Thoracic aorta (tissue), 2 donors: Measurements from ENCODE around the gene ATG7. TPM values are rescaled to one million over a fixed set of nuclear protein-coding genes. Genes with fewer than 3 reads are reported as not detected.
A peak's percentile ranks its signal among the peaks of the same experiment; 100 is the strongest.

ENCODE experiments used
- ATAC-seq: fragments of 150-250 bp; one replicate; pipeline ENCODE4 v1.8.0; 2017; ENCODE audit warnings: low read depth; ENCODE audit not compliant: insufficient number of reproducible peaks, low FRiP score
- DNase-seq: peaks from one replicate; pipeline ENCODE4 v3.0.0-alpha.2; 2020; ENCODE audit warnings: low spot score
- H3K27ac ChIP-seq, 2 donors: fragments of 200-600 bp; sonication (generic); 1 replicate in 1 of 2; 2 replicates in 1 of 2; pipeline ENCODE4 v1.5.1; 2016; ENCODE audit warnings: mild to moderate bottlenecking in 2 of 2, moderate library complexity in 2 of 2
- H3K27me3 ChIP-seq: fragments of 200-600 bp; sonication (generic); replicated peaks from 2 replicates; pipeline ENCODE4 v1.6.0; 2016; ENCODE audit warnings: mild to moderate bottlenecking; ENCODE audit not compliant: insufficient read depth
- H3K36me3 ChIP-seq: fragments of 200-600 bp; sonication (generic); one replicate; pipeline ENCODE4 v1.5.1; 2016
- H3K4me1 ChIP-seq, 2 donors: fragments of 200-600 bp; sonication (generic); 1 replicate in 1 of 2; 2 replicates in 1 of 2; pipeline versions ENCODE4 v1.5.1 to v1.6.0; 2016; ENCODE audit warnings: low read depth in 2 of 2, mild to moderate bottlenecking in 1 of 2; ENCODE audit not compliant: control insufficient read depth in 1 of 2
- H3K4me3 ChIP-seq: fragments of 200-600 bp; sonication (generic); 2 replicates; pipeline ENCODE4 v1.5.1; 2016; ENCODE audit warnings: mild to moderate bottlenecking
- H3K9me3 ChIP-seq: fragments of 200-600 bp; sonication (generic); 2 replicates; pipeline ENCODE4 v1.5.1; 2016
- CTCF ChIP-seq: fragments of 200-600 bp; sonication (generic); IDR thresholded peaks from one replicate; pipeline ENCODE4 v1.5.1; 2019; ENCODE audit warnings: antibody characterized with exemption
- total RNA-seq, 2 donors: library from RNA; depleted of rRNA; stranded (reverse); fragments of >200 nt; gene quantifications; one replicate each; pipeline versions ENCODE4 v1.1.0 to v1.2.3, GENCODE V29; 2016

ATG7 gene
- total RNA-seq, 2 donors from 2014 or later: 56.6 to 88.3 TPM

DNA sequence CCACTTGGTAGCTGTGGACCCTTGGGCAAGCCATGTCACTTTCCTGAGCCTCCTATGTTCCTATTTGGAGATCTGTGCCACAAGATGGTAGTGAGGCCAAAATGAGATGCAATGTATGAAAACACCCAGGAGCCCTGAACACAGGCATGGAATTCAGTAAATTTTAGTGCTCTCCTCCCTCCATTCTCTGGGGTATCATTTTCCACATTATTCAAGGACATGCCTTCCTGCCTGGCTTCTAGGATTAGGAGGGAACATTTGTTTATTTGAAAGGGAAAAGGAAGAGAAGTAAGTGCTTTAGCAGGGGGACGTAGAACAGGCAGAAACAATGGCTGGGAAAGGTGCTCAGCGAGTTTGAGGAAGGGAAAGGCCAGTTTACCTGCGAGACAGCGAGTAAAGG is 98.8 kb downstream of the ATG7 start:
- Histone ChIP-seq H3K27ac (no peak overlapping the region), H3K9me3 (no peaks in the 10 kb centered on the region), H3K4me3 (no peak overlapping the region), H3K4me1 (peaks cover 12 to 33% of the 10 kb centered on the region in 2 donors), H3K36me3 (no peaks in the 10 kb centered on the region), H3K27me3 (no peaks in the 10 kb centered on the region)
- no peak for TF ChIP-seq CTCF
- DNase-seq (no peak), ATAC-seq (no peak)

GRCh38 chr3:11371747-11372146 is 99.5 kb downstream of the ATG7 start:
- Histone ChIP-seq H3K4me1 (peaks cover 10 to 27% of the 10 kb centered on the region in 2 donors), H3K27ac (no peak overlapping the region), H3K9me3 (no peaks in the 10 kb centered on the region), H3K36me3 (no peaks in the 10 kb centered on the region), H3K4me3 (no peak overlapping the region), H3K27me3 (no peaks in the 10 kb centered on the region)
- no peak for ATAC-seq
- DNase-seq: no peak
- no peak for TF ChIP-seq CTCF

GRCh38 chr3:11373235-11373634 is 101.0 kb downstream of the ATG7 start:
- H3K27ac ChIP-seq: no peak overlapping the region
- H3K4me3 ChIP-seq: no peak overlapping the region
- ATAC-seq (no peak), DNase-seq (no peak)
- peaks cover 0 to 13% of the 10 kb centered on the region in 2 donors for H3K4me1 ChIP-seq
- no peaks in the 10 kb centered on the region for H3K9me3 ChIP-seq
- TF ChIP-seq CTCF: no peak
- no peaks in the 10 kb centered on the region for H3K36me3 ChIP-seq
- H3K27me3 ChIP-seq: no peaks in the 10 kb centered on the region

DNA sequence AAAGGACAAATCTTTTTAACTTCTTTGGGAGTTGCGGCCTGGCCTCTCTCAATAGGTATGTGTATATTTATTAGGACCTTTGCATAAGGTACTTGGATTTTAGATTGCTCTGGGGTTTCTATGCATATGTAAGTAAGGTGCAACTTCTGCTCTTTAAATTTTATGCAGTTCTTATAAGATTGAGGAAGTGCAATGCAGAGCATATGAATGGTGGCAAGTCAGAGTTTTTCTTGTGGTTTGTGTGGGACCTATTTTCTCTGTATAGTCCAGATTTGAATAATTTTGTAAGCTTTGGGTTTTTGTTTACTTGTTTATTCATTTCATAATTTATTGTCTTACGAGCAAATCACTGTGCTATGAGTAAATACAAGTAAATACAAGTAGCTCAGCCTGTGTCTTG is 101.5 kb downstream of the ATG7 start:
- no peak overlapping the region for H3K27ac ChIP-seq
- no peaks in the 10 kb centered on the region for H3K27me3 ChIP-seq
- H3K4me3 ChIP-seq: no peak overlapping the region
- no peak for ATAC-seq
- no peak for TF ChIP-seq CTCF
- no peaks in the 10 kb centered on the region for H3K36me3 ChIP-seq
- DNase-seq: no peak
- peaks cover 0 to 9% of the 10 kb centered on the region in 2 donors for H3K4me1 ChIP-seq
- H3K9me3 ChIP-seq: no peaks in the 10 kb centered on the region

DNA sequence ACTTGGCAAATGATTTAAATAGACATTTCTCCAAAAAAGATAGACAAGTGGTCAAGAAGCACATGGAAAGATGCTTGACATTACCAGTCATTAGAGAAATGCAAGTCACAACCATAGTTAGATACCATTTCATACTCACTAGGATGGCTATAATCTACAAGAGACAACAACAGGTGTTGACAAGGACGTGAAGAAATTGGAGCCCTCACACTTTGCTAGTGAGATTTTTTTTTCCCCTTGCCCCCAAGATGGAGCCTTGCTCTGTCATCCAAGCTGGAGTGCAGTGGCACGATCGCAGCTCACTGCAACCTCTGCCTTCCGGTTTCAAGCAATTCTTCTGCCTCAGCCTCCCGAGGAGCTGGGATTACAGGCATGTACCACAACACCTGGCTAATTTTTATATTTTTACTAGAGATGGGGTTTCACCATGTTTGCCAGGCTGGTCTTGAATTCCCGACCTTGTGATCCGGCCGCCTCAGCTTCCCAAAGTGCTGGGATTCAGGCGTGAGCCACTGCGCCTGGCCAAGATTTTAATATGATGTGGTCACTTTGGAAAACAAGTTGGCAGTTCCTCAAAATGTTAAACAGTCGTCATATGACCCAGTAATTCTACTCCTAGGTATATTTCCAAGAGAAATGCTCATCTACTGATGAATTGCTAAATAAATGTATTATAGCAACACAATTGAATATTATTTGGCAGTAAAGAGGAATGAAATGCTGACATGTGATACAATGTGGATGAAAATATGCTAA is 103.3 kb downstream of the ATG7 start:
- Histone ChIP-seq H3K4me1 (peaks cover 5 to 7% of the 10 kb centered on the region in 2 donors), H3K27me3 (no peaks in the 10 kb centered on the region), H3K27ac (peak overlapping the region in 1 of 2 donors; percentile 29), H3K4me3 (no peak overlapping the region), H3K36me3 (no peaks in the 10 kb centered on the region), H3K9me3 (no peaks in the 10 kb centered on the region)
- DNase-seq: no peak
- no peak for TF ChIP-seq CTCF
- no peak for ATAC-seq
